ENCODE data around the gene KIF18A. TPM values are rescaled to one million over a fixed set of nuclear protein-coding genes. Genes with fewer than 3 reads are reported as not detected.

Gene KIF18A
- total RNA-seq, 1 experiment from 2014 or later = 20.6 TPM

DNA sequence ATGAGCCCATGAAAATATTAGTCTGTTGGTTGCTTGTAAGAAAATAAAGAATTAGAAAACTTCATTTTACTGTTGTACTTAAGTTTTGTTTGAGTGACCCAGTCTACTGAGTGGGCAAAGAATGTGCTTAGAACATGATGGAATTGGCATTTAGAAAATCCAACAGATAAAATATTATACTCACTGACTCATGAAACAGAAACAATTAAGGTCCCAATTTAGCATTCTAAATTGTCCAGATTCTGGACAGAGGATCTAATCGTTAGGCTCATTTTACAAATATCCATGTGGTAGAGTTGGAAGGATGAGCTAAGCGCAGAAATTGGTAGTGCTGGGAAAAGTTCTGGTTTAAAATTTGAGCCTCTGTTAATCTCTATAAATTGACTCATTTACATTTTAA is 45.6 kb upstream of the KIF18A start:
- Mint-ChIP-seq H3K27ac (no peak overlapping the region), H3K9me3 (peaks cover 4% of the 10 kb centered on the region; the same call in 1 of the 2 replicates), H3K4me3 (no peak overlapping the region), H3K27me3 (ENCODE audit: low read depth) (no peaks in the 10 kb centered on the region), H3K36me3 (peaks cover 16% of the 10 kb centered on the region), H3K4me1 (peaks cover 12% of the 10 kb centered on the region)
- ChIA-PET CTCF (interaction anchor here (1.4 kb wide), 1 partner anchor 455 kb away, joined by 4 read pairs; no protein-coding TSS in a partner anchor), POLR2A (no interaction called here)
- ATAC-seq (no peak), DNase-seq (ENCODE audit: low spot score) (no peak)
- TF ChIP-seq, protein P1, sequence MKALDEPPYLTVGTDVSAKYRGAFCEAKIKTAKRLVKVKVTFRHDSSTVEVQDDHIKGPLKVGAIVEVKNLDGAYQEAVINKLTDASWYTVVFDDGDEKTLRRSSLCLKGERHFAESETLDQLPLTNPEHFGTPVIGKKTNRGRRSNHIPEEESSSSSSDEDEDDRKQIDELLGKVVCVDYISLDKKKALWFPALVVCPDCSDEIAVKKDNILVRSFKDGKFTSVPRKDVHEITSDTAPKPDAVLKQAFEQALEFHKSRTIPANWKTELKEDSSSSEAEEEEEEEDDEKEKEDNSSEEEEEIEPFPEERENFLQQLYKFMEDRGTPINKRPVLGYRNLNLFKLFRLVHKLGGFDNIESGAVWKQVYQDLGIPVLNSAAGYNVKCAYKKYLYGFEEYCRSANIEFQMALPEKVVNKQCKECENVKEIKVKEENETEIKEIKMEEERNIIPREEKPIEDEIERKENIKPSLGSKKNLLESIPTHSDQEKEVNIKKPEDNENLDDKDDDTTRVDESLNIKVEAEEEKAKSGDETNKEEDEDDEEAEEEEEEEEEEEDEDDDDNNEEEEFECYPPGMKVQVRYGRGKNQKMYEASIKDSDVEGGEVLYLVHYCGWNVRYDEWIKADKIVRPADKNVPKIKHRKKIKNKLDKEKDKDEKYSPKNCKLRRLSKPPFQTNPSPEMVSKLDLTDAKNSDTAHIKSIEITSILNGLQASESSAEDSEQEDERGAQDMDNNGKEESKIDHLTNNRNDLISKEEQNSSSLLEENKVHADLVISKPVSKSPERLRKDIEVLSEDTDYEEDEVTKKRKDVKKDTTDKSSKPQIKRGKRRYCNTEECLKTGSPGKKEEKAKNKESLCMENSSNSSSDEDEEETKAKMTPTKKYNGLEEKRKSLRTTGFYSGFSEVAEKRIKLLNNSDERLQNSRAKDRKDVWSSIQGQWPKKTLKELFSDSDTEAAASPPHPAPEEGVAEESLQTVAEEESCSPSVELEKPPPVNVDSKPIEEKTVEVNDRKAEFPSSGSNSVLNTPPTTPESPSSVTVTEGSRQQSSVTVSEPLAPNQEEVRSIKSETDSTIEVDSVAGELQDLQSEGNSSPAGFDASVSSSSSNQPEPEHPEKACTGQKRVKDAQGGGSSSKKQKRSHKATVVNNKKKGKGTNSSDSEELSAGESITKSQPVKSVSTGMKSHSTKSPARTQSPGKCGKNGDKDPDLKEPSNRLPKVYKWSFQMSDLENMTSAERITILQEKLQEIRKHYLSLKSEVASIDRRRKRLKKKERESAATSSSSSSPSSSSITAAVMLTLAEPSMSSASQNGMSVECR (CRISPR knock-in tag; IDR thresholded peaks at IDR 0.05; ENCODE audit: borderline replicate concordance) = no peak
- TF ChIP-seq KAT7 (CRISPR knock-in tag; IDR thresholded peaks at IDR 0.05; ENCODE audit: borderline replicate concordance) = no peak
- TF ChIP-seq ZNF219 (CRISPR knock-in tag; IDR thresholded peaks at IDR 0.05; ENCODE audit: borderline replicate concordance) = no peak
- TF ChIP-seq ETV6 (CRISPR knock-in tag; IDR thresholded peaks at IDR 0.05) = no peak
- no peak for TF ChIP-seq FOXK1 (CRISPR knock-in tag; IDR thresholded peaks at IDR 0.05)
- no peak for TF ChIP-seq TCF7 (CRISPR knock-in tag; IDR thresholded peaks at IDR 0.05; ENCODE audit: low read depth)
- TF ChIP-seq NR1H2 (CRISPR knock-in tag; IDR thresholded peaks at IDR 0.05) = no peak
- no peak for TF ChIP-seq JUN (CRISPR knock-in tag; IDR thresholded peaks at IDR 0.05)
- no peak for TF ChIP-seq GABPB1 (CRISPR knock-in tag; IDR thresholded peaks at IDR 0.05)
- TF ChIP-seq, protein P2, sequence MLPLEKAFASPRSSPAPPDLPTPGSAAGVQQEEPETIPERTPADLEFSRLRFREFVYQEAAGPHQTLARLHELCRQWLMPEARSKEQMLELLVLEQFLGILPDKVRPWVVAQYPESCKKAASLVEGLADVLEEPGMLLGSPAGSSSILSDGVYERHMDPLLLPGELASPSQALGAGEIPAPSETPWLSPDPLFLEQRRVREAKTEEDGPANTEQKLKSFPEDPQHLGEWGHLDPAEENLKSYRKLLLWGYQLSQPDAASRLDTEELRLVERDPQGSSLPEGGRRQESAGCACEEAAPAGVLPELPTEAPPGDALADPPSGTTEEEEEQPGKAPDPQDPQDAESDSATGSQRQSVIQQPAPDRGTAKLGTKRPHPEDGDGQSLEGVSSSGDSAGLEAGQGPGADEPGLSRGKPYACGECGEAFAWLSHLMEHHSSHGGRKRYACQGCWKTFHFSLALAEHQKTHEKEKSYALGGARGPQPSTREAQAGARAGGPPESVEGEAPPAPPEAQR (CRISPR knock-in tag; IDR thresholded peaks at IDR 0.05) = no peak
- no peak for TF ChIP-seq MYBL2 (CRISPR knock-in tag; IDR thresholded peaks at IDR 0.05)
- TF ChIP-seq, protein P3, sequence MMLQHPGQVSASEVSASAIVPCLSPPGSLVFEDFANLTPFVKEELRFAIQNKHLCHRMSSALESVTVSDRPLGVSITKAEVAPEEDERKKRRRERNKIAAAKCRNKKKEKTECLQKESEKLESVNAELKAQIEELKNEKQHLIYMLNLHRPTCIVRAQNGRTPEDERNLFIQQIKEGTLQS (CRISPR knock-in tag; conservative IDR thresholded peaks at IDR 0.05) = no peak
- TF ChIP-seq, protein P4, sequence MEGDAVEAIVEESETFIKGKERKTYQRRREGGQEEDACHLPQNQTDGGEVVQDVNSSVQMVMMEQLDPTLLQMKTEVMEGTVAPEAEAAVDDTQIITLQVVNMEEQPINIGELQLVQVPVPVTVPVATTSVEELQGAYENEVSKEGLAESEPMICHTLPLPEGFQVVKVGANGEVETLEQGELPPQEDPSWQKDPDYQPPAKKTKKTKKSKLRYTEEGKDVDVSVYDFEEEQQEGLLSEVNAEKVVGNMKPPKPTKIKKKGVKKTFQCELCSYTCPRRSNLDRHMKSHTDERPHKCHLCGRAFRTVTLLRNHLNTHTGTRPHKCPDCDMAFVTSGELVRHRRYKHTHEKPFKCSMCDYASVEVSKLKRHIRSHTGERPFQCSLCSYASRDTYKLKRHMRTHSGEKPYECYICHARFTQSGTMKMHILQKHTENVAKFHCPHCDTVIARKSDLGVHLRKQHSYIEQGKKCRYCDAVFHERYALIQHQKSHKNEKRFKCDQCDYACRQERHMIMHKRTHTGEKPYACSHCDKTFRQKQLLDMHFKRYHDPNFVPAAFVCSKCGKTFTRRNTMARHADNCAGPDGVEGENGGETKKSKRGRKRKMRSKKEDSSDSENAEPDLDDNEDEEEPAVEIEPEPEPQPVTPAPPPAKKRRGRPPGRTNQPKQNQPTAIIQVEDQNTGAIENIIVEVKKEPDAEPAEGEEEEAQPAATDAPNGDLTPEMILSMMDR (IDR thresholded peaks at IDR 0.05) = no peak
- no peak for TF ChIP-seq CBFB (CRISPR knock-in tag; IDR thresholded peaks at IDR 0.05; ENCODE audit: low read depth)
- TF ChIP-seq PRRX2 (CRISPR knock-in tag; IDR thresholded peaks at IDR 0.05) = no peak
- TF ChIP-seq, protein P5, sequence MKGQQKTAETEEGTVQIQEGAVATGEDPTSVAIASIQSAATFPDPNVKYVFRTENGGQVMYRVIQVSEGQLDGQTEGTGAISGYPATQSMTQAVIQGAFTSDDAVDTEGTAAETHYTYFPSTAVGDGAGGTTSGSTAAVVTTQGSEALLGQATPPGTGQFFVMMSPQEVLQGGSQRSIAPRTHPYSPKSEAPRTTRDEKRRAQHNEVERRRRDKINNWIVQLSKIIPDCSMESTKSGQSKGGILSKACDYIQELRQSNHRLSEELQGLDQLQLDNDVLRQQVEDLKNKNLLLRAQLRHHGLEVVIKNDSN (CRISPR knock-in tag; IDR thresholded peaks at IDR 0.05) = no peak
- no peak for TF ChIP-seq GRHL2 (CRISPR knock-in tag; IDR thresholded peaks at IDR 0.05; ENCODE audit: insufficient replicate concordance, severe bottlenecking)
- TF ChIP-seq, protein P6, sequence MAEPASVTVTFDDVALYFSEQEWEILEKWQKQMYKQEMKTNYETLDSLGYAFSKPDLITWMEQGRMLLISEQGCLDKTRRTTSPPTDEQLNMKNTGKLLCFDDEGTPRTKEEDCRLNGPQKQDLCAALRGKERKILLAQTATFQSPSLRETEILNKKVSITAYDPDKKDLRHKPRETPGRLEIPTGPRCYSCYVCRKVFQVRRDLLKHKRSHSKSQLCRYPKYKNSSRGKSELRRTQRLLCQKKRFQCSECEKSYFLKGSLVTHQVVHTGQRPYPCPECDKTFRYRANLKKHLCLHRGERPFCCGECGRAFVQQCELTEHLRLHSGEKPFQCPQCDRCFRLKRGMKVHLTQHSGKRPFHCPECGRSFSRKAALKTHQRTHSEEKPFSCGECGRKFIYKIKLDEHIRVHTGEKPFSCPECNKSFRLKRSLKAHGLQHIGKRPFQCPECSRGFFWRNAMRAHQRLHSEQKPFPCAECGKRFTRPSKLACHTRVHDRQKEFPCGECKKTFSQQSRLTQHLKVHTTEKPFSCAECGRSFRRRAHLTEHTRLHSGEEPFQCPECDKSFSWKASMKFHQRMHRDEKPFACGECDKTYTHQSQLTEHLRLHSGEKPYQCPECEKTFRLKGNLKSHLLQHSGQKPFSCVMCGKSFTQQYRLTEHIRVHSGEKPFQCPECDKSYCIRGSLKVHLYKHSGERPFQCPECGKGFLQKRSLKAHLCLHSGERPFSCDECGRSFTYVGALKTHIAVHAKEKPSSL (CRISPR knock-in tag; conservative IDR thresholded peaks at IDR 0.05) = no peak
